NCI-H2107 treated with DMSO at 0.1 percent for 48 hours (cell line): Measurements from ENCODE around the gene ZRANB3.
"Not testable (repeated sequence)": the region's sequence is repeated elsewhere in the genome, so short reads cannot be mapped to it uniquely, and the experiment has no call there.

Experiments
- DNase-seq: peaks from one replicate; lab custom pipeline; 2025; ENCODE audit not compliant: unreplicated experiment; lab: John Stamatoyannopoulos, UW

ZRANB3 gene

DNA sequence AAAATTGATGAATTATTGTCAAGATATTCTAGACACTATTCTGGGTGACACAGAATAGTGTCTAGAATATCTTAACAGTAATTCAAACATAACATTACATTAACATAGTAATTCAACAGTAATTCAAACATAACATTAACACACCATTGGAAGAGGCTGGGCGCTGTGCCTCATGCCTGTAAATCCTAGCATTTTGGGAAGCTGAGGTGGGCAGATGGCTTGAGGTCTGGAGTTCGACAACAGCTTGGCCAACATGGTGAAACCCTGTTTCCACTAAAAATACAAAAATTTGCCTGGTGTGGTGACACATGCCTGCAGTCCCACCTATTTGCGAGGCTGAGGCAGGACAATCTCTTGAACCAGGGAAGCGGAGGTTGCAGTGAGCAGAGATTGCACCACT, 195.8 kb downstream of the ZRANB3 start:
- DNase-seq: no peak

DNA sequence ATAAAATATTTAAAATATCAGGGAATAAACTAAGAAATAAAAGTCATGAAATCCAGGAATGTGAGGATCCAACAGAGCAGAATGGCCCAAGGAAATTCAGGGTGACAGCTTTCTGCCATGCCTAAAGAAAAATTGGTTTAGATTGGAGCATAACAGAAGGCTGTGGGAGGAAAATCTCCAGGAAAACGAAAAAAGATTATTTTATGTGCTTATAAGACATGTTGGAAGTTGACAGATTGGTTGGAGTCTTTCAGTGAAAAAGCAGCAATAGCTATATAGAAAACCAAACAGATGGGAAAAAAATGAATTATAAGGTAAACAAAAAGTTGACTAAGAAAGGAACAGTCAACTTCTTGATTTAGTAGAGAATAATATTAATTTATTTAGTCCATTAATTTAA, 203.9 kb downstream of the ZRANB3 start:
- DNase-seq: no peak

- DNase-seq: no peak
Measured at GRCh38 chr2:135320465-135321355, 210.3 kb downstream of the ZRANB3 start.

DNA sequence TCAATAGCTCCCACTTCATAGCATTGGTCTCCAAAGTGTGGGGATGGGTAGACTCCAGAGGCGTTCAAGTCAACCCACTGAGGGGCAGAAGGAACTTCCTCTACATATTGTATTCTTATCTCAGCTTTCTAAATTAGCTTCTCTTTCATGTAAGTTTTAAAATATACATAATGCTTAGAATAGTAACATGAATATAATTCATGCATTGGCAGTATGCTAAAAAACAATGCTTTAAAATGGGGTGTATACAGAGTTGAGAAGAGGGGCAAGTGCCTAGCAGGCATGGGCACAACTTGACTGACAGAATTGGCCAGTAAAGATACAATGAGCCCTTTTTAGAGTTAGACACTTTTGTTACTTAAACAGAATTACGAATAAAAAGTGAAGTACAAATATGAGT, 212.2 kb downstream of the ZRANB3 start:
- no peak for DNase-seq

DNA sequence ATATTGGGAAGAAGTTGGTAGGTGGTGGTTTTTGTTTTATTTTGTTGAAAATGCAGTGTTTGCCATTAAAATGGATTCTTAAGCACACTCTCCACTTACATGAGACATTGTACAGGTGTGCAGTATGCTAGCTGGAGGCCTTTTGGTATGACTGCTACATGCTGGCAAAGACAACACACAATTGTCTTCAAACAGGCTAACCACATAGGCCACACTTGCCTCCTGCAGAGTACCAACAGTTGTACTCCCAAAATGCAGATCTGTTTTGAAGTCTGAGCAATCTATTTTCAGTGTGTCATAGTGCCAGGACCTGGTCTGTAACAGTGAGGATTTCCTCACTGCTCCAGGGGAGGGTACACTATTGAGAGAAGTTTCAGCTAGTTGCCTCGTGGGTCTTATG, 213.6 kb downstream of the ZRANB3 start:
- no peak for DNase-seq

- DNase-seq: no peak
Measured at GRCh38 chr2:135311962-135312361, 219.1 kb downstream of the ZRANB3 start.

DNA sequence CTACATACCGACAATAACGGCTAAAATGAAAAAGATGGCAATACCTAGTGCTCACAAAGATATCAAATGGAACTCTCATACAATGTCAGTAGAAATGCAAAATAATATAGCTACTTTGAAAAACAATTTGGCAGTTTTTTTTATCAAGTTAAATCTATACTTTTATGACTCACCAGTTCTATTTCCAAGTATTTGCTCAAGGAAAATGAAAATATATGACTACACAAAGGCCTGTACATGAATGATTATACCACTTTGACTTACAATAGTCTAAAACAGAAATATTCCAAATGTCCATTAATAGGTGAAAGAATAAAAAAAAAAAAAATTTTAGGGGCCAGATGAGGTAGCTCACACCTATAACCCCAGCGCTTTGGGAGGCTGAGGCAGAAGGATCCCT, 219.8 kb downstream of the ZRANB3 start:
- DNase-seq: no peak

GRCh38 chr2:135304694-135305093, 226.3 kb downstream of the ZRANB3 start:
- no peak for DNase-seq

- DNase-seq: no peak
Measured at GRCh38 chr2:135299658-135300244, 231.3 kb downstream of the ZRANB3 start.

- no peak for DNase-seq
Measured at GRCh38 chr2:135299165-135299564, 231.9 kb downstream of the ZRANB3 start.

GRCh38 chr2:135287121-135287520, 243.9 kb downstream of the ZRANB3 start:
- not testable (repeated sequence) for DNase-seq

- no peak for DNase-seq
Measured at GRCh38 chr2:135285391-135285790, 245.6 kb downstream of the ZRANB3 start.

DNA sequence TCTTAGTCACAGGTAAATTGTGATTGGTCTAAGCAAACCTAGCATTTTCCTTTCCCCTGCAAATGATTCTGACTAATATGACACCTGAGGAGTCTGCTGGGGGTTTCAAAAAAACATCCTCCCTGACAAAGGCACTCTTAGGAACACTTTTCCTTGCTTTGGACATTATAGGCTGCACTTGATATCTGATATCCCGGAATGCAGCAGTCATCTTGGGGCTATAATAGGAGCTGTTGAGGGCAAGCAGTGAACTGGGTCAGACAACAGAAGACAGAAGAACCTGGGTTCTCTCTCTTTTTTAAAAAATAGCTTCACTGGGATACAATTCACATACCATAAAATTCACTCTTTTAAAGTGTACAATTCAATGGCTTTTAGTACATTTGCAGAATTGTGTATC, 249.6 kb downstream of the ZRANB3 start:
- peak; percentile 7 for DNase-seq

DNA sequence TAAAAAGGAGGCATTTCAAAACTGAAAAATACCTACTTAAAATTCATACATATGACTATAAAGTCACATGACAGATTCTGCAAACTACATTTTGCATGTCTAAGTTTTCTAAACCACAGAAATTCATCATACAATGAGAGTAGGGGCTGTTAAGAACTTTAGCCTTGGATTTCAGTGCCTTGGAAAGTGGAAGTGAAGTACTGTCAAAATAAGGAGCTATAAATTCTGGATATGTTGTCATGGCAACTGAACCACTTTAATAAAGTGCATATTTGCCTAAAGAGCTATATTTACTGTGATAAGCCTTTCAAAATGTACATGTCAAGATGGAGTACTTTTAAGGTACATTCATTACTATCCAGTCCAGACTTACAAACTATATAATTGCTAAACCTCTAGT, 251.8 kb downstream of the ZRANB3 start:
- no peak for DNase-seq

DNA sequence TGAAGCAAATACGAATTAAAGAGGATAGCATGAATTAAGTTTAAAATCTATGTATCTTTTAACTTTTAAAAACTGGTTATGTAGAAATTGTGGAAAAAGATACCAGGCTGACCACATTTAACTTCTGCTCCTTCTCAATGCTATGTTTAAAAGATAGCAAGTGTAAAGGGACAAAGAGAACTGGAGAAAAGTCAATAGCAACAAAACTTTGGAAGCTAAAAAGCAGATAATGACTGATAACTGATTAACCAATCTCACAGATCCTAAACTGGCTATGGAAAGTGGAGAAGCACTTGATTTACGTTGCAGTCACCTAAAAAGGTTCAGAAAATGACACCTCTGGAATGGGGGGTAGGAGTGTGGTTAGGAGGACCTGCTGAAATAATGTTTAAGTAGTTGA, 254.5 kb downstream of the ZRANB3 start:
- DNase-seq: no peak

GRCh38 chr2:135271006-135271405, 260.0 kb downstream of the ZRANB3 start:
- no peak for DNase-seq

- DNase-seq: no peak
Measured at GRCh38 chr2:135265960-135266490, 265.0 kb downstream of the ZRANB3 start.

GRCh38 chr2:135259123-135259522, 271.9 kb downstream of the ZRANB3 start:
- no peak for DNase-seq

DNA sequence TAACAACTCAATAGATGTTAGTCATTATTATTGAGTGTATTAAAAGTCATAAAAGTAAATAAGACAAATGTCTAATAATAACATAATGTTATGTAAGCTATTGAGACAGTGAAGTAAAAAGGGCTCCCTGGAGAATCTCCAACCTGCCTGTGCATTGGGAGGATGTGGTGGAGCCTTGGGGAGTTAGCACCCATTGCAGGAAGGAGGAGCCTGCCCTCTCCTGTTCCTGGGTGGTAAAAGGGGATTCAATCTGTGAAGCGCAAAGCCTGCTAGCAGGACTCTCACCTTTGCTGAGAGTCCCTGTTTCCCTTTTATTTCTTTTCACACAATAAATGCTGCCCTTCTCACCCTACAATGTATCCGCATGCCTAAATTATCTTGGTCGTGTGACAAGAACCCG, 272.8 kb downstream of the ZRANB3 start:
- no peak for DNase-seq

DNA sequence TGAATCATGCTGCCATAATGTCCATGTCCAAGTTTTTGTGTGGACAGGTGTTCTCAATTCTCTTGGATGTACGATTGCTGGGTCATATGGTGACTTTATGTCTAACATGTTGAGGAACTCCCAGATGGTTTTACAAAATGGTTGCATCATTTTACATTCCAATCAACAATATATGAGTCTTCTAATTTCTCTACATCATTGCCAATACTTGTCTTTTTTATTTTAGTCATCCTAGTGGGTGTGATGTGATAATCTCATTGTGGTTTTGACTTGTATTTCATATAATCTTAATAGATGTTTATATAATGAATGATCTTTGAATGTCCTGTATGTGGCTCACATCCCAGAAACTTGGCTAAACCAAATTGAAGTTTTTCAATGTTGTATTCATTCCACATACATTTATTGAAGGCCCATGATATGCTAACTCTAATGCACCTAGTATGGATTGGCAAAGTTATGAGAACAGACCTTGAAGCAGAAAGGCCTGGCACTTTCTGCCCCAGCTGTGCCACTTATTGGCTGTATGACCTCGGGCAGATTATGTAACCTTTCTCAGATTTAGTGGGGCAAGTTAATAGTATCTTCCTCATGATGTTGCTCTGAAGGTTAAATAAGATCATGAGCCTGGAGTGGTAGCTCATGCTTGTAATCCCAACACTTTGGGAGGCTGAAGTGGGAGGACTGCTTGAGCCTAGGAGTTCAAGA, 273.5 kb downstream of the ZRANB3 start:
- no peak for DNase-seq

DNA sequence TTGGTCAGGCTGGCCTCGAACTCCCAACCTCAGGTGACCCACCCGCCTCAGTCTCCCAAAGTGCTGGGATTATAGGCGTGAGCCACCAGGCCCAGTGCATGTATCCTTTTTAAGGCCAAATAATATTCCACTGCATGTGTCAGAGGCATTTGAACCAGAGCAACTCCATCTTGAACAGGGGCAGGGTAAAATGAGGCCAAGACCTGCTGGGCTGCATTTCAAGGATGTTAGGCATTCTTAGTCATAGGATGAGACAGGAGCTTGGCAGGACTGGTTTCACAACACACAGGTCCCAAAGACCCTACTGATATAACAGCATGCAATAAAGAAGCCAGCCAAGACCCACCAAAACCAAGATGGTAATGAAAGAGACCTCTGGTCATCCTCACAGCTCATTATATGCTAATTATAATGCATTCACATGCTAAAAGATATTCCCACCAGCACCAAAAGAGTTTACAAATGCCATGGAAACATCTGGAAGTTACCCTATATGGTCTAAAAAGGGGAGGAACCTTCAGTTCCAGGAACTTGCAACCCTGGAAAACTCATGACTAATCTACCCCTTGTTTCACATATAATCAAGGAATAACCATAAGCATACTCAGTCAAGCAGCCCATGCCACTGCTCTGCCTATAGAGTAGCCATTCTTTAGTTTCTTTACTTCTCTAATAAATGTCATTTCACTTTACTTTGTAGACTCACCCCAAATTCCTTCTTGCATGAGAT, 274.3 kb downstream of the ZRANB3 start:
- DNase-seq: no peak
